Liver (tissue), 3 donors: Measurements from ENCODE around the gene CD37.

Source experiments
- RAD21 ChIP-seq, 2 donors: IDR thresholded peaks; 2 replicates each; pipeline ENCODE4 v1.6.1; 2016; ENCODE audit warnings: antibody characterized with exemption in 2 of 2, mild to moderate bottlenecking in 2 of 2
- YY1 ChIP-seq: IDR thresholded peaks from 2 replicates; pipeline ENCODE4 v1.6.1; 2016; ENCODE audit warnings: antibody characterized with exemption, mild to moderate bottlenecking
- TF ChIP-seq, protein P1 (sequence below): fragments of 150-350 bp; IDR thresholded peaks from 2 replicates; pipeline ENCODE4 v1.5.1; 2017; ENCODE audit warnings: improper control_type of control experiment, low read depth, low read length; ENCODE audit not compliant: missing input control
- TF ChIP-seq, protein P2 (sequence below): IDR thresholded peaks from 2 replicates; pipeline ENCODE4 v1.6.1; 2016; ENCODE audit warnings: antibody characterized with exemption
- TF ChIP-seq, protein P3 (sequence below): IDR thresholded peaks from 2 replicates; pipeline ENCODE4 v1.6.1; 2016; ENCODE audit warnings: antibody characterized with exemption
- donor health status: healthy.
- donor health status: healthy.

DNA sequence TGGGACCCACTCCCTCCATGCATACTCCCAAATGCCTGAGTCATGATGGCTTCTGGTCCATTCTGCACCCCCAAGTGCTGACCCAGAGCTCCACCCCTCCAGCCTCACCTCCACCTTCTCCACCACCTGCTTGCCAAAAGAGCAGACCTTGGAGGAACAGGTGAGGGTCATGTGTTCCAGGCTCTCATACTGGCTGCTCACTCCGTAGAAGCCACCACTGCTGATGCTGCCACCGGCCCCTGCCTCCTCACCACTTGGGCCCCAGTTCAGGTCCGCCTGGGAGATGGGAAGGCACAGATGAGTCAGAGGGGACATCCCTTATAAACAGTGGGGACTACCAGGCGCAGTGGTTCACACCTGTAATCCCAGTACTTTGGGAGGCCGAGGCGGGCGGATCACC, 7.9 kb downstream of the CD37 start:
- TF ChIP-seq, protein P1, sequence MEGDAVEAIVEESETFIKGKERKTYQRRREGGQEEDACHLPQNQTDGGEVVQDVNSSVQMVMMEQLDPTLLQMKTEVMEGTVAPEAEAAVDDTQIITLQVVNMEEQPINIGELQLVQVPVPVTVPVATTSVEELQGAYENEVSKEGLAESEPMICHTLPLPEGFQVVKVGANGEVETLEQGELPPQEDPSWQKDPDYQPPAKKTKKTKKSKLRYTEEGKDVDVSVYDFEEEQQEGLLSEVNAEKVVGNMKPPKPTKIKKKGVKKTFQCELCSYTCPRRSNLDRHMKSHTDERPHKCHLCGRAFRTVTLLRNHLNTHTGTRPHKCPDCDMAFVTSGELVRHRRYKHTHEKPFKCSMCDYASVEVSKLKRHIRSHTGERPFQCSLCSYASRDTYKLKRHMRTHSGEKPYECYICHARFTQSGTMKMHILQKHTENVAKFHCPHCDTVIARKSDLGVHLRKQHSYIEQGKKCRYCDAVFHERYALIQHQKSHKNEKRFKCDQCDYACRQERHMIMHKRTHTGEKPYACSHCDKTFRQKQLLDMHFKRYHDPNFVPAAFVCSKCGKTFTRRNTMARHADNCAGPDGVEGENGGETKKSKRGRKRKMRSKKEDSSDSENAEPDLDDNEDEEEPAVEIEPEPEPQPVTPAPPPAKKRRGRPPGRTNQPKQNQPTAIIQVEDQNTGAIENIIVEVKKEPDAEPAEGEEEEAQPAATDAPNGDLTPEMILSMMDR = no peak
- TF ChIP-seq, protein P2, sequence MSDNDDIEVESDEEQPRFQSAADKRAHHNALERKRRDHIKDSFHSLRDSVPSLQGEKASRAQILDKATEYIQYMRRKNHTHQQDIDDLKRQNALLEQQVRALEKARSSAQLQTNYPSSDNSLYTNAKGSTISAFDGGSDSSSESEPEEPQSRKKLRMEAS = no peak
- TF ChIP-seq YY1 (no peak), RAD21 (IDR thresholded peaks at IDR 0.05) (no peak)
- TF ChIP-seq, protein P3, sequence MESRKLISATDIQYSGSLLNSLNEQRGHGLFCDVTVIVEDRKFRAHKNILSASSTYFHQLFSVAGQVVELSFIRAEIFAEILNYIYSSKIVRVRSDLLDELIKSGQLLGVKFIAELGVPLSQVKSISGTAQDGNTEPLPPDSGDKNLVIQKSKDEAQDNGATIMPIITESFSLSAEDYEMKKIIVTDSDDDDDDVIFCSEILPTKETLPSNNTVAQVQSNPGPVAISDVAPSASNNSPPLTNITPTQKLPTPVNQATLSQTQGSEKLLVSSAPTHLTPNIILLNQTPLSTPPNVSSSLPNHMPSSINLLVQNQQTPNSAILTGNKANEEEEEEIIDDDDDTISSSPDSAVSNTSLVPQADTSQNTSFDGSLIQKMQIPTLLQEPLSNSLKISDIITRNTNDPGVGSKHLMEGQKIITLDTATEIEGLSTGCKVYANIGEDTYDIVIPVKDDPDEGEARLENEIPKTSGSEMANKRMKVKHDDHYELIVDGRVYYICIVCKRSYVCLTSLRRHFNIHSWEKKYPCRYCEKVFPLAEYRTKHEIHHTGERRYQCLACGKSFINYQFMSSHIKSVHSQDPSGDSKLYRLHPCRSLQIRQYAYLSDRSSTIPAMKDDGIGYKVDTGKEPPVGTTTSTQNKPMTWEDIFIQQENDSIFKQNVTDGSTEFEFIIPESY = no peak
